ENCODE measurements around the gene PHF13.
"Not testable (repeated sequence)": the region's sequence is repeated elsewhere in the genome, so short reads cannot be mapped to it uniquely, and the experiment has no call there.

Gene PHF13

DNA sequence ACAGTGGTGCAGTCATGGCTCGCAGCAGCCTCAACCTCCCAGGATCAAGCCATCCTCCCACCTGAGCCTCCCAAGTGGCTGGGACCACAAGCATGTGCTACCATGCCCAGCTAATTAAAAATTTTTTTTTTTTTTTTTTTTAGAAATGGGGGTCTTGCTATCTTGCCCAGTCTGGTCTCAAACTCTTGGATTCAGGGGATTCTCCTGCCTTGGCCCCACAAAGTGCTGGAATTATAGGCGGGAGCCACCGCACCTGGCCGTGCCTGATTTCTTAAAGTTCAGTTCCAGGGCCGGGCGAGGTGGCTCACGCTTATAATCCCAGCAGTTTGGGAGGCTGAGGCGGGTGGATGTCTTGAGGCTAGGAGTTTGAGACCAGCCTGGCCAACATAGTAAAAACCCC, 17.5 kb downstream of the PHF13 start:
- no peak for DNase-seq

DNA sequence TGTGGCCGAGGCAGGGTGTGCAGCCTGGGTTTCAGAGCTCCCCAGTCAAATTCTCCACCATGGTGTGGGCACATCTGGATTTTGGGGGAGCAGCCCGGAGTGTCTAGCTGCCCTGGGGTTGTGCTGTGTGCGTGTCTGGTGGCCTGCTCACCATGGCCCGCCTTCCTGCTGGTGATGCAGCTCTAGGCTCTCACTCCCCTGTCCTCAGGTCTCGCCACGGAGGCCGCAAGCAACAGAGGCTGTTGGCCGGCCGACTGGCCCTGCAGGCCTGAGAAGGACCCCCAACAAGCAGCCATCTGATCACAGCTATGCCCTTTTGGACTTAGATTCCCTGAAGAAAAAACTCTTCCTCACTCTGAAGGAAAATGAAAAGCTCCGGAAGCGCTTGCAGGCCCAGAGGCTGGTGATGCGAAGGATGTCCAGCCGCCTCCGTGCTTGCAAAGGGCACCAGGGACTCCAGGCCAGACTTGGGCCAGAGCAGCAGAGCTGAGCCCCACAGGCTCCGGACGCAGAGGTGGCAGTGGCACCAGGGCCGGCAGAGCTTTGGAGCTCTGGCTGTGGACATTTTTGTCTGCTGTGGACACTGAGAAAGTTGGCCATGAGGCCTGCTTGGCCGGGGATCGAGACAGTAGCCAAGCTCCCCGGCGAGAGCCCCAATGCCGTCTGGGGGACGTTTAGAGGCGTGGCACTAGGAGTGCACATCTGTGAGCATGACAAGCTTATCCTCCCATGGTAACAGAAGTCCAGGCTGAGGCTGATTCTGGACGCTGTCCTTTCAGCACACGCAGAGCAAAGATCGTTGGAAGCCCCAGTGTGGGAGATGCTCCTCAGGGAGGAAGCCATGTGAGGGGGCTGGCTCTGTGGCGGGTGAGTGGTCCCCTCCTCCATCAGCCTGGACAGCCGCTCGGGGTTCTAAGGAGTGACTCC, 19.3 kb downstream of the PHF13 start:
- DNase-seq, result no peak

DNA sequence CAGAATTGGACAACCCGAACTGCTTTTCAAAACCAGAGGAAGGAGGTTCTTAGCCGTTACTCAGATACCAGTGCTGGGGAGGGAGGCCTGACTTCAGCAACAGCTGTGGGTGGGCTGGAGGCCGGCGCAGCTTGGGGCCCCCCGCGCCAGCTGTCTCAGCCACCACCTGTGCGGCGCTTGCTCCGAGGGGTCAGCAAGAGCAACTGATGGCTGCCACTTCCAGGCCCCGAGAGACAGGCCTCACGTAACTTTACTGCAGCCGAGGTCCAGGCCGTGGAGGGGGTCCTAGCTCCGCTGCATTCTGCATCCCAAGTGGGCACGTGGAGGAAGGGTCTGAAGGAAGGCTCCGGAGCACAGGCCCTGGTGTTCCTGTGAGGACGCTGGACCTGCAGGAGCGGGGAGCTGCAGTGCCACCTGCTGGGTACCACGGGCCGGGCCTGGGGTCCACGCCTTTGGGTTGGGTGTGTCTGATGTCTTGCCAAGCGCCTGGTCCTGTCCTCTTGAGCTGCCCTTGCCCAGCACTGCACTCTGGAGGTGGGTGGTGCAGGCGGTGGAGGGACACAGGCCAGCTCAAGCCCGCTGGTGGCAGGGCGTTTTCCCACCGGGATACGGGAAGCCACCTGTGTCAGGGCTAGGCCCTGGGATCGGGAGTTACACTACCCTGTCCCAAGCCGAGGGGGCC, 21.0 kb downstream of the PHF13 start:
- no peak for DNase-seq

GRCh38 chr1:6635161-6635909, 21.8 kb downstream of the PHF13 start:
- no peak for DNase-seq

DNA sequence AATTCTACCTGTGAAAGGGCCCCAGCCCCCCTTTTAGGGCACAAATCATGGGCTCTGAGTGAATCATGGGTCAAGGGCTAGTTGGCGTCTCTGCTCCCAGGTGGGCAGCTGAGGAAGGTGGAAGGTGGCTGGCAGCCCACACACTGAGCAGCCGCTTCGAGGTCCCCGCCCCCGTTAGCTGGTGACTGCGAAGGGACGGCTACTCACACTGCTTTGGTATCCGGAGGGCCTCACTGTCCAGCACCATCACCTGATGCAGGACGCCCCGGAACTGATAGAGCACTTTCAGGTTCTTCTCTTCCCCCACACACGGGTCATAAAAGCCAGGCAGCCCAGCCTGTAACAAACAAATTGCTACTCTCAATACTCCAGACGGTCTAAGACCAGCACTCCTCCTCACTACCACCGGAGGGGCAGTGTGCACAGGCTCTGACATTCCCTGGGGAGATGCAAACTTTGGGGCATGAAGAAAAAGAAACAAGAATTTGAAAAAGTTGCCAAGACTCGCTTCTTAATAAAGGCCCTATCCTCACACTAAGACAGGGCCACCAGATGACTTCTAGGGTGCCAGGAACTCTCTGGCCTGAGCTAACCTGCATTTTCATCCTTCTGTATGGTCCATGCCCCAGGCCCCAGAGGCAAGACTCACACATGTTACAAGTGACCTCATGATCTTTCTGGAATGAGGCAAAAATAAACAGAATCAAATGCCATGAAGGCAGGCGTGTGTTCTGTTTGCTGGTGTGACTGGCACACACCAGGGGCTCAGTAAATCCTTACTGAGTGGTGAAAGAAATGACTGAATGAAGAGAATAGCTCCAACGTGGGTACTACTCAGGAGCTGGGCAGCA, 22.6 kb downstream of the PHF13 start:
- no peak for DNase-seq

DNA sequence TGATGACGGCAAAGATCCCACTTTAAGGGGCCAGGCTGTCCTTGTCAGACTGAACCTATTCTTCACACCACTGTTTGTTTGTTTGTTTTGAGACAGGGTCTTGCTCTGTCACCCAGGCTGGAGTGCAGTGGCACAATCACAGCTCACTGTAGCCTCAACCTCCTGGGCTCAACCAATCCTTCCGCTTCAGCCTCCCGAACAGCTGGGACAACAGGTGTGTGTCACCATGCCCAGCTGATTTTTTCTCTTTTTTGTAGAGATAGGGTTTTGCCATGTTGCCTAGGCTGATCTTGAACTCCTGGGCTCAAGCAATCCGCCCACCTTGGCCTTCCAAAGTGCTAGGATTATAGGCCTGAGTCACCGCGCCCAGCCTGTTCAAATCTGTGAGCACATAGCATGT, 23.2 kb downstream of the PHF13 start:
- DNase-seq, result not testable (repeated sequence)

- DNase-seq, result no peak
These were observed 24.2 kb downstream of the PHF13 start for GRCh38 chr1:6637770-6638169.

GRCh38 chr1:6638226-6638625, 24.7 kb downstream of the PHF13 start:
- no peak for DNase-seq

GRCh38 chr1:6640867-6641266, 27.3 kb downstream of the PHF13 start:
- DNase-seq, result not testable (repeated sequence)

- DNase-seq, result no peak
These were observed 31.5 kb downstream of the PHF13 start for GRCh38 chr1:6645018-6645417.

- DNase-seq, result peak; percentile 26
These were observed 33.1 kb downstream of the PHF13 start for GRCh38 chr1:6646499-6647148.

GRCh38 chr1:6648556-6648955, 35.0 kb downstream of the PHF13 start:
- no peak for DNase-seq

- DNase-seq, result no peak
These were observed 38.4 kb downstream of the PHF13 start for GRCh38 chr1:6651909-6652308.

GRCh38 chr1:6652986-6653385, 39.5 kb downstream of the PHF13 start:
- no peak for DNase-seq

- DNase-seq, result no peak
These were observed 40.1 kb downstream of the PHF13 start for GRCh38 chr1:6653436-6654290.

DNA sequence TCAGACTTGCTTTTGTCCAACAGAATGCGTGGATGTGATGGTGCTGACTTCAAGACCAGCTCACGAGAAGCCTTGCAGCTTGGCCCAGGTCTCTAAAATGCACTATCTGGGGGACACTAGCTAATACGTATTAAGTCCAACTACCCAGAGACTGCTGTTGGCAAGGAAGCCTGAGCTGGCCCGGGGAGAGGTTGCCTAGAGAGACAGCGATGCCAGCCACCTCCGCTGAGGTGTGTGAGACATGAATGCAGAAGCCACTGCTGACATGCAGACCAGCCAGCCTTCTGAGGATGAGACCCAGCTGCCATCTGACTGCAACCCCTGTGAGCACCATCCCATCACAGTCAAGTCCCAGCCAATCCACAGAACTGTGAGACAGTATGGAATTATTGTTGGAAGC, 43.6 kb downstream of the PHF13 start:
- DNase-seq, result no peak

DNA sequence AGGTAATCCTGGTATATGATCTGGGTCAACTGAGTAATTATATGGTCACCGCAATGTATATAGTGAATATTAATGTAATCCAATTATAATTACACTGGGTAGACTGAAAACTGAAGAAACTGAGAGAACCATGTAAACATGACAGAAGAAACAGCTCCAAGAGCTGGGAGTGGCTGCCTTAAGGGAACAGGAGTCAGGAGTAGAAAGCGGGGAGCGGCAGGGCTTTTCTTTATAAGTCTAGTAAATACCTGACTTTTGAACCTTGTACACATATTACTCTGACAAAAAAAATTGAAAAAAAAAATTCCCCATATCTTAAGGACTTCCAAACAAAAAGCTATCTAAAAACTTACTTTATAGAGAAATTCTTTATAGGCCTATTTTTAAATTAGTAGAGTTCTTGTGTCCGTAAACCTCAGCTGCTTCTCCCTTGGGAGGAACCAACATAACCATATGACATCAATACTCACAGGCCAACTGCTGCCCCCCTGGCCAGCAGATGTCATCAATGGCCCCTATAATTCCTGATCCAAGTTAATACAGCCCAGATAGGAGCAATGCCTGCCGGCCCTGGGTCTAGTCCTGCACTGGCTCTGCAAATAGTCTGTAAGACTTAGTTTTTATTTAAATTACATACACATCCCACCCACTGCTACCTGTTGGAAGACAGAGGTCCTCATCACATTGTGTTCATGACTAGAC, 45.0 kb downstream of the PHF13 start:
- no peak for DNase-seq

DNA sequence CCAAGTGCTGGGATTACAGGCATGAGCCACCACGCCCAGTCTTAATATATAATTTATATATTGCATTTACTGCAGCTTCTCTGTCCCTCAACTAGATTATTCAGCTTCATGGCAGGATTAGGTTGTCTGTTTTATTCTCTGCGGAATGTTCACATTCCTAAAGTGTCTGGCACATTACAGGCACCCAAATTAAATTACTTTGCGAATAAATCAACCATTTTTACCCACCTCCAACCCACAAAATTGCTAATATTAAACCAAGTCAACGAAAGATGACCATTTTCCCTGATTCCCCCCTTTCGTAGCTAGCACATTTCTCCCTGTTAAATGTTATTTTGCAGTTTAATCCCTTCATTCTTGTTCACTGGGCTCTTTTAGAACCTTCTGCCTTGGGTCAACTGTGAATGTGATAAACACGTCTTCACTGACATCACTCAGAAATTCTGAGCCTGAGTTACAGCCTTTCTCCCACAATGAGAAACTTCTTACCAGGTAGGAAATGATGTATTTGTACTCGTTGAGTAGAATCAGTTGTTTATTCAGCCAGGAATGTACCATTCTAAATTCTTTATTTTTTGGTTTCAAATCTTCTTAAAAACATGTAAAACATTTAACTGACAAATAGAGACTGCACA, 47.0 kb downstream of the PHF13 start:
- DNase-seq, result no peak

DNA sequence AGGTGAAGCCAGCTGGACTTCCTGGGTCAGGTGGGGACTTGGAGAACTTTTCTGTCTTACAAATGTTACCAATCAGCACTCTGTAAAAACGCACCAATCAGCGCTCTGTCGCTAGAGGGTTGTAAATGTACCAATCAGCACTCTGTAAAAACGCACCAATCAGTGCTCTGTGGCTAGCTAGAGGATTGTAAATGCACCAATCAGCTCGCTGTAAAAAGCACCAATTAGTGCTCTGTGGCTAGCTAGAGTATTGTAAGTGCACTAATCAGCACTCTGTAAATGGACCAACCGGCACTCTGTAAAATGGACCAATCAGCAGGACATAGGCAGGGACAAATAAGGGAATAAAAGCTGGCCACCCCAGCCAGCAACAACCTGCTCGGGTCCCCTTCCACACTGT, 48.9 kb downstream of the PHF13 start:
- not testable (repeated sequence) for DNase-seq

GRCh38 chr1:6666696-6667095, 53.2 kb downstream of the PHF13 start:
- no peak for DNase-seq

All from DMS153 (cell line).